T47D (cell line): Measurements from ENCODE around the gene EIF2B5.
"Not testable (repeated sequence)": the region's sequence is repeated elsewhere in the genome, so short reads cannot be mapped to it uniquely, and the experiment has no call there.

Source experiments
- DNase-seq, 2 experiments: peaks; one replicate each; pipeline versions ENCODE4 v3.0.0 to v3.0.0-alpha.2; 2011 to 2012; ENCODE audit warnings: low read depth in 1 of 2, low spot score in 1 of 2
- JUND ChIP-seq: IDR thresholded peaks from 2 replicates; pipeline ENCODE4 v1.6.1; 2012; ENCODE audit warnings: low read depth
- in situ Hi-C: cut with HindIII; loops from 2 replicates; pipeline ENCODE4 v1.10.0; 2016; ENCODE audit warnings: low sequenced_read_pairs, low pct_unique_long_range_greater_than_20kb

Gene EIF2B5

DNA sequence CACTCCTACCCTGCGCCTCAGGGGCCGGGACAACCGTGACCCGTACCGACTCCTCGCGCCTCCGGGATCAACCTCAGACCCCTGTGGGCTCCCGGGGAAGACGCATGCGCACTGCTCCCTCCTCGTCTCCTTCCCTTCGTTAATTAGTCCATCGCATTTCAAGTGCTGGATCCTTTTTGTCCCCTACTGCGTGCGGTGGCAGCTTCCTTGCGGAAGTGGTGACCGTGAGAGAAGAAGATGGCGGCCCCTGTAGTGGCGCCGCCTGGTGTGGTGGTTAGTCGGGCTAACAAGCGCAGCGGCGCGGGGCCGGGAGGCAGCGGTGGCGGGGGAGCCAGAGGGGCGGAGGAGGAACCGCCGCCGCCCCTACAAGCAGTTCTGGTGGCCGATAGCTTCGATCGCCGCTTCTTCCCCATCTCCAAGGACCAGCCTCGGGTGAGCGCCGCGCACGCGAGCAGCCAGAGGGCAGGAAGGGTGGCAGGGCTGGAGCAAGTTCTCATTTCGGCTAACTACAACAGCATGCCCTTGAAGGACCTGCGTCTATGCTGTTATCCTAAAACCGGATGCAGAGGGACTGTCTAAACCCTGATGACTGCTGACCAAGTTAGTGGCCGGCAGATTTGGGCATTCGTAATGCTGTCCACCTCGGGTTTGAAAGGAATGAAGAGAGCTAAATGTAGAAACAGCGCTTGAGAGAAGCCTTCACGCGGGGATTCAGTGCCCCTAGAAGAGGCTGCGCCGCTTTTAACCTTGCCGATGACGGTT is at the start of gene EIF2B5:
TSS of gene EIF2B5 (plus strand) at position 210 of the 762 bp plus-strand sequence. CDS start at position 238, 28 bp downstream.
- peak; percentile 76 to 97 for DNase-seq
- TF ChIP-seq JUND, result no peak
- in situ Hi-C loops, result no loop called here

DNA sequence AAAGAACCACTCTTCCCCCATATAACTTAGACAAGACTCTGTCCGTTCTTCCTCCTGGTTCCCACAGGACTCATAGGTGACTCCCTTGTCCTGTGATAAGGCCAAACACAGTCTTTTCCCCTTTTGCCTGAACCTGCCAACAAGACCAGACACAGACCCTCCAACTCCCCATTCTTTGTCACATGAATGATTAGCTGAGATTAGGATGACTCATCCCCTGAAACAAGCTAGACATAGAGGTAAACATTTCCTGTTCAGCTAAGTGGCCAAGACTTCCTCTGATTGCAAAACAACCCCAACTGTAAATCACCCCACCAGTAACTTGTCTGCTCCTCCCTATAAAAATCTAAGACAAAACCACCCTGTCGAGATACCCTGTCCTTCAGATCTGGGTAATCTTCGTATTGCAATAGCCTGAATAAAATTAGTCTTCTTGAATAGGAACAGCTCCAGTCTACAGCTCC is 49.7 kb upstream of the EIF2B5 start:
- in situ Hi-C loops, result no loop called here
- TF ChIP-seq JUND, result no peak
- no peak for DNase-seq

DNA sequence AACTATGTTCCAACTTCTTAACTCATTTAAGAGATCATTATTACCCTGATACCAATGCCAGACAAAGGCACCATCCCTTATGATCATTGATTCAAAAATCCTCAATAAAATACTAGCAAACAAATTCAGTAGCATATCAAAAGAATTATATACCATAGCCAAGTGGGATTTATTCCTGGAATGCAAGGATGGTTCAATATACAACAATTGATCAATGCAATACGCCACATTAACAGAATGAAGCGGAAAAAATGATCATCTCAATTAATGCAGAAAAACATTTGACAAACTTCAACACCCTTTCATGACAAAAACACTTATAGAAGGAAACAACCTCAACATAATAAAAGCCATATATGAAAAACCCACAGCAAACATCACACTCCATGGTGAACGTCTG is 43.0 kb upstream of the EIF2B5 start:
- TF ChIP-seq JUND, result no peak
- in situ Hi-C loops, result no loop called here
- DNase-seq, result no peak

DNA sequence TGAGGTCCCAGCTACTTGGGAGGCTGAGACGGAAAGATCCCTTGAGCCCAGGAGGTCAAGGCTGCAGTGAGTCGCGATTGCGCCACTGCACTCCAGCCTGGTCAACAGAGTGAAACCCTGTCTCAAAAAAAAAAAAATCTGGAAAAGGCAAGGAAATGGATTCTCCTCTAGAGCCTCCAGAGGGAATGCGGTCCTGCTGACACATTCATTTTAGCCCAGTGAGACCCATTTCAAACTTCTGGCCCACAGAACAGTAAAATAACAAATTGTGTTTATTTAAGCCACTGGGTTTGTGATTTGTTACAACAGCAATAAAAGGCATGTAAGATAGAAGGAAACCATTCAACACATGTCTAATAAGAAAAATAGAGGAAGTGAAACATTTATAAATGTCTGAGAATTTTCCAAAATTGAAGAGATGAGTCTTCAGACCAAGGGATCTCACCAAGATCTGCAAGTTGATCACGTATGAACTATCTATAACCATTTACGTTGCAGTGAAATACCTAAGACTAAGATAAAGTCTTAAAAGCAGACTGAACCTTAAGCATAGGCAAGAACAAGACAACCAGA is 38.3 kb upstream of the EIF2B5 start, which contains the start of gene HTR3E:
TSS of gene HTR3E (plus strand) at position 254 of the 573 bp plus-strand sequence. CDS start 466 bp downstream, outside the sequence.
- in situ Hi-C loops, result no loop called here
- no peak for DNase-seq
- TF ChIP-seq JUND, result no peak

GRCh38 chr3:184097556-184097955 is 37.6 kb upstream of the EIF2B5 start:
- DNase-seq, result no peak
- in situ Hi-C loops, result no loop called here
- no peak for TF ChIP-seq JUND

DNA sequence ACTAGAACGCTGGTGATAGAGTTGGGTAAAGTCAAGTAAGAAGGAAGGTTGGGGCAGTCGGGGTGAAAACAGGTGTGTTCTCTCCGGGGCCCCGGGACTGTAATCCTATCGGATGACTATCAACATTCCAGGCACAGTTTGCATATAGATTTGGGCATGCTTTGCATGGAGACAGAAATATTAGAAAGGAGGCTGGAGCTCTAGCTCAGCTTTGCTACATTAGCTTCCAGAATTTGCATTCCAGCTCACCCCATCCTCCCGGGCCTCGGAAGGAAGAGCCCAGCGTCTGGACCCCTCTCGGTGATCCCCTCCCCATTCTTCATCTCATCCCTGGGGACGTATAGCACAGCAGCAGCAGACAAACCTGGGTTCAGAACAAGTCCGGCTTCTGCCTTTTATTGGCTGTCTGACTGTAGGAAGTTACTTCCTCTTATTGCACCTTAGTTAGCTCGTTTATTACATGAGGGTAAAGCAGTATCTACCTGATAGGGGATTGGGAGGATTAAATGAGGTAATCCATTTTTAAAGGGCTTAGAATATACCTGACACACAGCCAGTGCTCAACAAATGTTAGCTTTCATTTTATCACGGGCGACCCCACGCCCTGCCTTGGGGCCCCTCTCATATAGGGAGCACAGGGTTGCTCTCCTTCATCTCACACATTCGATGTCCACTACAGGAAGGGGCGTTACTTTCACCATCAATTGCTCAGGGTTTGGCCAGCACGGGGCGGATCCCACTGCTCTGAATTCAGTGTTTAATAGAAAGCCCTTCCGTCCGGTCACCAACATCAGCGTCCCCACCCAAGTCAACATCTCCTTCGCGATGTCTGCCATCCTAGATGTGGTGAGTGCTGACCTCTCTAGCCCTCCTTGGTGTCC is 35.1 kb upstream of the EIF2B5 start:
- peak; percentile 27 to 55 for DNase-seq
- no peak for TF ChIP-seq JUND
- in situ Hi-C loops, result no loop called here

DNA sequence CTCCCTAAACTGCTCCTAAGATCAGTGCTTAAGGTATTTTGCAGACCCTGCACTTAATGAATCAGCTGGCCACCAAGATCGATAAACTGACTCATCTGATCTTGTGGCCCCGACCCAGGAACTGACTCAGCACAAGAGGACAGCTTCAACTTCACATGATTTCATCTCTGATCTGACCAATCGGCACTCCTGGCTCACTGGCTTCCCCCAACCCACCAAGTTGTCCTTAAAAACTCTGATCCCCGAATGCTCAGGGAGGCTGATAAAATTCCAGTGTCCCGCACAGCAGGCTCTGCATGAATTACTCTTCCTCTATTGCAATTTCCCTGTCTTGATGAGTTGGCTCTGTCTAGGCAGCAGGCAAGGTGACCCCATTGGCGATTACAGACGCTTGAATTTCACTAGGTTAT is 24.8 kb upstream of the EIF2B5 start:
- in situ Hi-C loops, result no loop called here
- DNase-seq, result no peak
- no peak for TF ChIP-seq JUND

DNA sequence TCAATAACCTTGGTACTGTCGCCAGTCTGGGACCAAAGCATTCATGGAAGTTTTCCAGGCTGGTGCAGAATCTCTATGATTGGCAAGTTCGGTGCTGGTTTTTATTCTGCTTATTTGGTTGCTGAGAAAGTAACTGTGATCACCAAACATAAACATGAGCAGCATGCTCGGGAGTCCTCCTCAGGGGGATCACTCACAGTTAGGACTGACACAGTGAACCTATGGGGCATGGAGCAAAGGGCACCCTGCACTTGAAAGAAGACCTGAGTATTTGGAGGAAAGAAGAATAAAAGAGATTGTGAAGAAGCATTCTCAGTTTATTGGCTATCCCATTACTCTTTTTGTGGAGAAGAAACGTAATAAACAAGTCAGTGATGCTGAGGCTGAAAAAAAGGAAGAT is 19.1 kb upstream of the EIF2B5 start:
- DNase-seq, result no peak
- TF ChIP-seq JUND, result no peak
- in situ Hi-C loops, result no loop called here

DNA sequence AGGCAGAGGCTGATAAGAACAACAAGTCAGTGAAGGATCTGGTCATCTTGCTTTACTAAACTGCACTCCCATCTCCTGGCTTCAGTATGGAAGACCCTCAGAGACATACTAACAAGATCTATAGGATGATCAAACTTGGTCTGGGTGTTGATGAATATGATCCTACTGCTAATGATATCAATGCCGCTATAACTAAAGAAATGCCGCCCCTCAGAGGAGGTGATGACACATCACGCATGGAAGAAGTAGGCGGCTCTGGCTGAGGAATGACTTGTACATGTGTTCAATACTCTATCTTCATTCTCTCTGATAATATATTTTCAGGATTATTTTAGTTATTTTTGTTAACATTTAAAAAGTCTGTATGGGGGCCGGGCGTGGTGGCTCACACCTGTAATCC is 17.5 kb upstream of the EIF2B5 start:
- in situ Hi-C loops, result no loop called here
- DNase-seq, result no peak
- TF ChIP-seq JUND, result no peak

GRCh38 chr3:184121031-184121430 is 14.1 kb upstream of the EIF2B5 start:
- in situ Hi-C loops, DNase-seq: not testable (repeated sequence)

DNA sequence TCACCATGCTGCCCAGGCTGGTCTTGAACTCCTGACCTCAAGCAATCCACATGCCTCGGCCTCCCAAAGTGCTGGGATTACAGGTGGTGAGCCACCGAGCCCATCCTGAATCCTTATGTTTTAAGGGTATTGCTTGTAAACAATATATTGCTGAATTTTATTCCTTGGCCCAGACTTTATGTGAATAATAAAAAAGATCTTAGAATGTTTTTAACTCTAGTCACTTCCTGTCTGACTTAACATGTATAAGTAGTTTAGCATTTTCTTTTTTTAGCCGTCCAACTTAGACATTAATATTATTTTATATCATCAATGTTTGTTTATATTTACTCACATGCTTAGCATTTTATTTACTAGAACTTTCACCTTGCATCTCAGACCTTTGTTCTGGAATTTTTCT is 9.2 kb upstream of the EIF2B5 start:
- no peak for TF ChIP-seq JUND
- DNase-seq, result no peak
- in situ Hi-C loops, result no loop called here

DNA sequence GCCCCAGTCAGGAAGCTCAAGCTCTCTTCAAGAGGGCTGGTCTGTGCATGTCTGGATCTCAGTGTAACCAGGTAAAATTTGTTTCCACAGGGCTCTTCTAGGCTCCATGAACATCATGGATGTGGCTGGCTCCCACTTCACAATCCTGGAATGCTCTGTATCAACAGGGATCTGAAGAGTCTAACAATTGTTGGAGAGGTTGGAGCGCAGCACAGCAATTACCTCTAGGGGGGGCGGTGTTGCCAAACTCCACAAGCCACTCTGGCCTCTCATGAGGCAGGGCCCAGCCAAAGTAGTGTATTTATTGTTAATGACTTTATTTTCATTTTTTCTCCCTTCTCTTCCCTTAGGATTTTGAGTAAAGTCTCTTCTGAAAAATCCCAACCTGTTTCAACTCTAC is 6.1 kb upstream of the EIF2B5 start:
- in situ Hi-C loops, result no loop called here
- no peak for TF ChIP-seq JUND
- DNase-seq, result peak in 1 of 2 experiments; percentile 86

- no peak for TF ChIP-seq JUND
- in situ Hi-C loops, result no loop called here
- no peak for DNase-seq
Measured at GRCh38 chr3:184132945-184133344, 2.2 kb upstream of the EIF2B5 start.
